ENCODE data around the gene EFCAB14. TPM values are rescaled to one million over a fixed set of nuclear protein-coding genes. Genes with fewer than 3 reads are reported as not detected.
"Not testable (repeated sequence)": the region's sequence is repeated elsewhere in the genome, so short reads cannot be mapped to it uniquely, and the experiment has no call there.

The EFCAB14 gene
- total RNA-seq, 4 donors from 2014 or later: 129 to 162 (median 138) TPM

DNA sequence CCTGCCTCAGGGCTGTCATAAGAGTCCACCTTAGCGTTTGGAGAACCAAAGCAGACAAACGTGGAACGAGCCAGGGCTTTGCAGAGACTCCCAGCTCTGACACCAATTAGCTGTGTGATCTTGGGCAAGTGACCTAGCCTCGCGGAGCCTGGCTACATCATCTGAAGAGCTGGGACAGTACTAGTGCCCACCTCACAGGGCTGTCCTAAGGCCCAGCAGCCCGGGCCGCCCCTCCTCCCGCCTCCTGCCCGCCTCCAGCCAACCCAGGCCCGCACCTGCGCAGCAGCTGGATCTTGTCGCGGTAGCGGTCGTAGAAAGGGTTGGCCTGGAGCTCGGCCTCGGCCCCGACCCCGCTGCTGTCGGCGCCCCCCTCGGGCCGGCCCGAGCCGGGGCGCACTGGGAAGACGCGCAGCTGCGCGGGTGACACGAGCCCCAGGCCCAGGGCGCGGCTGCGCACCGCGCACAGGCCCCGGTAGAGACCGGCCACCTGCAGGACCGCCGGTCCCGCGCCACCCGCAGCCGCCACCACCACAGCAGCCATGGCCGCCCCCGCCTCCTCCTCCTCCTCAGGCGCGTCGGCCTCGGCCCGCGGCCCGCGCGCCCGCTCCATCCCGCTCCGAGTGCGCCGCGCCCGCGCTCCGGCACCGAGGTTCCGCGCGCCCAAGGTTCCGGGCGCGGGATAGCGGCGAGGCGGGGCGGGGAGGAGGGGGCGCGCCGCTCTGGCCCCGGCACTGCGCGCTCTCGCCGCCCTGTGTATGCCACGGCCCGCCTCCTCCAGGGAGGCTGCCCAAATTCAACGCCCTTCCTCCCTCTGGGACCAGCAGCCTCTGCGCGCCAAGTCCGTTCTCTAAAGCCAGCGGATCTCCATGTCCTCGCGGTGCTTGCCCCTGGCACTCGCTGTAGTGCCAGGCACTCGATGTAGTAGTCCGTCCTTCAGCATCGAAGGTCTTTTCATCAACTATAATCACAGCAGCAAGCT lies 50.8 kb downstream of the EFCAB14 start, which contains the start of gene ATPAF1:
Gene ATPAF1, minus strand, starts transcription at position 583 of the 979 bp plus-strand sequence. Its CDS starts 42 bp downstream, at position 541.
- WGBS, 2 donors: 3 to 7% methylated on average over 16 to 18 of the region's 96 CpGs
- H3K4me3 ChIP-seq (replicated peaks in 1 of 3): peak within 1 kb of the TSS; percentile 68 to 95 (median 88)
- peak in 1 of 2 donors; percentile 50 for TF ChIP-seq POLR2A (IDR thresholded peaks at IDR 0.05)
- no peak for TF ChIP-seq CTCF (IDR thresholded peaks at IDR 0.05)
- DNase-seq: peak; percentile 67 to 68
- H3K27ac ChIP-seq: peak within 1 kb of the TSS; percentile 22 to 78 (median 37)
- peaks cover 12 to 20% of the 10 kb centered on the region in 2 donors for H3K4me1 ChIP-seq
- H3K36me3 ChIP-seq: peaks cover 0 to 12% of the 10 kb centered on the region in 2 donors
- intact Hi-C loops (cut with DNase I): no loop called here
- no peaks in the 10 kb centered on the region for H3K9me3 ChIP-seq
- no peaks in the 10 kb centered on the region for H3K27me3 ChIP-seq

- 80% methylated on average over 2 of the region's 2 CpGs; no CpG with 5 or more reads in 1 of the 2 donors for WGBS, 2 donors
- intact Hi-C loops (cut with DNase I): no loop called here
- H3K27ac ChIP-seq: no peak overlapping the region
- H3K36me3 ChIP-seq: peaks cover 0 to 12% of the 10 kb centered on the region in 2 donors
- no peak overlapping the region for H3K4me3 ChIP-seq (replicated peaks in 1 of 3)
- H3K4me1 ChIP-seq: peaks cover 12 to 20% of the 10 kb centered on the region in 2 donors
- H3K27me3 ChIP-seq: no peaks in the 10 kb centered on the region
- no peaks in the 10 kb centered on the region for H3K9me3 ChIP-seq
- no peak for DNase-seq
- no peak for TF ChIP-seq CTCF (IDR thresholded peaks at IDR 0.05)
These were observed 52.9 kb downstream of the EFCAB14 start for GRCh38 chr1:46665983-46666382.

DNA sequence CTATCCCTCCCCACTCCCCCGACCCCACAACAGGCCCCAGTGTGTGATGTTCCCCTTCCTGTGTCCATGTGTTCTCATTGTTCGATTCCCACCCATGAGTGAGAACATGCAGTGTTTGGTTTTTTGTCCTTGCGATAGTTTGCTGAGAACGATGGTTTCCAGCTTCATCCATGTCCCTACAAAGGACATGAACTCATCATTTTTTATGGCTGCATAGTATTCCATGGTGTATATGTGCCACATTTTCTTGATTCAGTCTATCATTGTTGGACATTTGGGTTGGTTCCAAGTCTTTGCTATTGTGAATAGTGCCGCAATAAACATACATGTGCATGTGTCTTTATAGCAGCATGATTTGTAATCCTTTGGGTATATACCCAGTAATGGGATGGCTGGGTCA lies 56.0 kb downstream of the EFCAB14 start:
- DNase-seq; H3K9me3 ChIP-seq; H3K27me3 ChIP-seq; H3K4me3 ChIP-seq (replicated peaks in 1 of 3); intact Hi-C loops (cut with DNase I); H3K27ac ChIP-seq: not testable (repeated sequence)
- H3K4me1 ChIP-seq: peaks cover 12 to 16% of the 10 kb centered on the region in 2 donors
- H3K36me3 ChIP-seq: peaks cover 4 to 15% of the 10 kb centered on the region in 2 donors
- WGBS, 2 donors: 99 to 100% methylated on average over 5 of the region's 5 CpGs

- WGBS, 2 donors: 84 to 94% methylated on average over 5 of the region's 5 CpGs
These were observed 58.8 kb downstream of the EFCAB14 start for GRCh38 chr1:46660116-46660515.

GRCh38 chr1:46659307-46659870 lies 59.5 kb downstream of the EFCAB14 start:
- intact Hi-C loops (cut with DNase I): no loop called here
- 90 to 91% methylated on average over 2 of the region's 2 CpGs for WGBS, 2 donors
- Histone ChIP-seq H3K4me3 (replicated peaks in 1 of 3) (no peak overlapping the region), H3K36me3 (peaks cover 7 to 25% of the 10 kb centered on the region in 2 donors), H3K9me3 (no peaks in the 10 kb centered on the region), H3K4me1 (no peaks in the 10 kb centered on the region), H3K27ac (no peak overlapping the region), H3K27me3 (no peaks in the 10 kb centered on the region)
- TF ChIP-seq CTCF (IDR thresholded peaks at IDR 0.05) (no peak), POLR2A (IDR thresholded peaks at IDR 0.05) (no peak)
- no peak for DNase-seq

More at GRCh38 chr1:46660116-46660515, 58.8 kb downstream of the EFCAB14 start:
- H3K4me1 ChIP-seq; H3K27ac ChIP-seq; DNase-seq; intact Hi-C loops (cut with DNase I); H3K4me3 ChIP-seq (replicated peaks in 1 of 3); H3K27me3 ChIP-seq; H3K9me3 ChIP-seq: not testable (repeated sequence)
- peaks cover 7 to 28% of the 10 kb centered on the region in 2 donors for H3K36me3 ChIP-seq

Data from thyroid gland (tissue), 4 donors.